ENCODE results near the gene ABCB10.
"Not testable (repeated sequence)": the region's sequence is repeated elsewhere in the genome, so short reads cannot be mapped to it uniquely, and the experiment has no call there.

Gene ABCB10

GRCh38 chr1:229561141-229561540 is 2.6 kb upstream of the ABCB10 start:
- Histone ChIP-seq H3K27me3 (no peaks in the 10 kb centered on the region), H3K4me3 (no peak overlapping the region), H3K4me1 (peaks cover 0 to 55% (median 18%) of the 10 kb centered on the region in 4 donors), H3K9me3 (no peaks in the 10 kb centered on the region), H3K27ac (peak overlapping the region; percentile 85 to 91), H3K36me3 (no peaks in the 10 kb centered on the region)
- intact Hi-C loops (cut with DNase I; ENCODE audit: low total_unique reads), result loop anchor here (5.0 kb wide), 1 partner anchor 36 kb away; no protein-coding TSS in a partner anchor
- no peak for TF ChIP-seq CTCF (IDR thresholded peaks at IDR 0.05)
- no peak for DNase-seq

GRCh38 chr1:229560124-229560523 is 1.6 kb upstream of the ABCB10 start:
- not testable (repeated sequence) for H3K9me3 ChIP-seq, H3K4me3 ChIP-seq, DNase-seq, H3K36me3 ChIP-seq, H3K27me3 ChIP-seq
- H3K27ac ChIP-seq, result peak overlapping the region; percentile 91 to 96
- peaks cover 0 to 59% (median 24%) of the 10 kb centered on the region in 4 donors for H3K4me1 ChIP-seq
- intact Hi-C loops (cut with DNase I; ENCODE audit: low total_unique reads), result loop anchor here (1.0 to 5.0 kb wide), 2 partner anchors 37 to 67 kb away; no protein-coding TSS in a partner anchor

GRCh38 chr1:229559336-229559801 is 862 bp upstream of the ABCB10 start:
- H3K9me3 ChIP-seq; DNase-seq; H3K36me3 ChIP-seq; intact Hi-C loops (cut with DNase I; ENCODE audit: low total_unique reads); H3K27me3 ChIP-seq: not testable (repeated sequence)
- Histone ChIP-seq H3K4me1 (peaks cover 0 to 59% (median 28%) of the 10 kb centered on the region in 4 donors), H3K4me3 (peak overlapping the region; percentile 81 to 96), H3K27ac (peak overlapping the region; percentile 91 to 96)

- Histone ChIP-seq H3K36me3 (no peaks in the 10 kb centered on the region), H3K27ac (peak overlapping the region; percentile 91 to 96), H3K4me1 (peaks cover 0 to 56% (median 23%) of the 10 kb centered on the region in 4 donors), H3K27me3 (no peaks in the 10 kb centered on the region), H3K9me3 (no peaks in the 10 kb centered on the region), H3K4me3 (peak overlapping the region; percentile 81 to 96)
- no peak for TF ChIP-seq CTCF (IDR thresholded peaks at IDR 0.05)
- peak; percentile 33 to 80 for DNase-seq
- intact Hi-C loops (cut with DNase I; ENCODE audit: low total_unique reads), result no loop called here
Observed at GRCh38 chr1:229557913-229558414, 543 bp downstream of the ABCB10 start.

GRCh38 chr1:229557200-229557850 is 1.2 kb downstream of the ABCB10 start:
- intact Hi-C loops (cut with DNase I; ENCODE audit: low total_unique reads), result no loop called here
- peak overlapping the region; percentile 91 to 96 for H3K27ac ChIP-seq
- no peaks in the 10 kb centered on the region for H3K27me3 ChIP-seq
- no peak for DNase-seq
- no peaks in the 10 kb centered on the region for H3K9me3 ChIP-seq
- peaks cover 0 to 56% (median 25%) of the 10 kb centered on the region in 4 donors for H3K4me1 ChIP-seq
- no peak for TF ChIP-seq CTCF (IDR thresholded peaks at IDR 0.05)
- peak overlapping the region; percentile 81 to 96 for H3K4me3 ChIP-seq
- H3K36me3 ChIP-seq, result no peaks in the 10 kb centered on the region

- peak overlapping the region in 1 of 2 donors; percentile 91 for H3K27ac ChIP-seq
- no peaks in the 10 kb centered on the region for H3K36me3 ChIP-seq
- H3K27me3 ChIP-seq, result no peaks in the 10 kb centered on the region
- no peak for DNase-seq
- TF ChIP-seq CTCF (IDR thresholded peaks at IDR 0.05), result no peak
- H3K9me3 ChIP-seq, result no peaks in the 10 kb centered on the region
- H3K4me3 ChIP-seq, result no peak overlapping the region
- peaks cover 0 to 79% (median 29%) of the 10 kb centered on the region in 4 donors for H3K4me1 ChIP-seq
- intact Hi-C loops (cut with DNase I; ENCODE audit: low total_unique reads), result no loop called here
Observed at GRCh38 chr1:229554886-229555621, 3.5 kb downstream of the ABCB10 start.

All from tibial artery (tissue), 4 donors.